GM21737 (cell line): ENCODE results near the gene TMEM51.
"Not testable (repeated sequence)": the region's sequence is repeated elsewhere in the genome, so short reads cannot be mapped to it uniquely, and the experiment has no call there.

ENCODE experiments used
- ATAC-seq: cut with Tn5 transposase; IDR thresholded peaks from one replicate; pipeline ENCODE4 v1.9.1; 2021; ENCODE audit warnings: mild to moderate bottlenecking, moderate library complexity; ENCODE audit not compliant: unreplicated experiment

TMEM51 gene

GRCh38 chr1:15175324-15176094 lies 22.0 kb downstream of the TMEM51 start:
- not testable (repeated sequence) for ATAC-seq

DNA sequence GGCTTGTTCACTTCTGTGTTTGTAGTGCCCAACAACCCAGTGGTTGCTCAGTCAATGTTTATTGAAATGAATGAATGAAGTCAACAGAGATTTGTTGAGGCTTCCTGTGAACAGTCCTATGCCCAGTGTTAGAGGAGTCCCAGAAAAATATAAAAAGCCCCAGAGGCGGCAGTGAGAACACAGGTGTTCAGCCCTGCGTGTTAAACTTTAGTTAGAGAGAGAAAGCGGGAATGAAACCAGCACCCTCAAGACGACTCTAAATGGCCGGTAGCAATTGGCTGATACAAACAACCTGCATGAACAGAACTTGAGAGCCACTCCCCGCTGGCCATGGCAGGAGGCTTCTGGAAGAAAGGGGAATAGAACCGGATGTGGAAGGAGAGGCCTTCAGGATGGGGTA lies 22.6 kb downstream of the TMEM51 start:
- no peak for ATAC-seq

- ATAC-seq = no peak
Measured at GRCh38 chr1:15176898-15177665, 23.5 kb downstream of the TMEM51 start.

GRCh38 chr1:15177710-15178166 lies 24.2 kb downstream of the TMEM51 start:
- ATAC-seq = no peak

DNA sequence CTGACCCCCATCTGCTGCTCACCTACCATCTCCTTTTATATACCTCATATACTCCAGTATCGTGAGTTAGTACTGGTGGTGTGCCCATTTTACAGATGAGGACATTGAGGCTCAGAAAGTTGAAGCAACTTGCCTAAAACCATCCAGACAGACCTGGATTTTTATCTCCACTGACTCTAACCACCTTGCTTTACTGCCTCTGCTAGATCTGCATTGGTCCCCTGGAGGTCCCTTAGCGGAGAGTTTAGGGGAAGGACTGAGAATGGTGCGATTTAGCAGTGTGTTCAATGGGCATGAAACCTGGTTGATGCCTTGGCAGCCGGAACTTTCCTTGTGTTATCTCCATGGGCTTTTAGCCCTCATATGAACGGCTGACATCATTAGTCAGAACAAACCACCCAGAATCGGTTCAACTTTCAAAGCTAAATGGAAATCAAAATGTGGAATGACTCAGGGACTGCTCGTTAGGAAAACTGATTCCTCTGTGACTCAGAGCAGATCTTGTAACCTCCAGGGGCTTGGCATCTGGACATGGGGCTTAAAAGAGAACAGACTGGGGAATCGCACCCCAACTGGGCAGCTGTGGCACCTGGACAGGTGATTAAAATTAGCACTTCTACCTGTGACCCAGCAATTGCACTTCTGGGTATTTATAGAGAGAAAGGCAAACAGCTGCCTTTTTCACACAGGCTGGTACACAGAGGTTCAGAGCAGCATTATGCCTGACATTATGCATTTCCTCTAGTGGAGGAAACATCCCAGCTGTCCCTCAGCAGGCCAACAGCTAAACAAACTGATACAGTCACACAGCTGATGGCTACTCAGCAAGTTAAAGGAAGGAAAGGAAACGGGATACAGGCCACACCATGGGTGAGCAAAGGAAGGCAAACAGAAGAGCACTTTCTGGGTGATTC lies 25.3 kb downstream of the TMEM51 start:
- no peak for ATAC-seq

GRCh38 chr1:15179485-15179883 lies 25.9 kb downstream of the TMEM51 start:
- ATAC-seq = no peak

- ATAC-seq = no peak
Measured at GRCh38 chr1:15180189-15180588, 26.6 kb downstream of the TMEM51 start.

GRCh38 chr1:15180945-15181523 lies 27.5 kb downstream of the TMEM51 start:
- no peak for ATAC-seq

GRCh38 chr1:15181564-15181963 lies 28.0 kb downstream of the TMEM51 start:
- no peak for ATAC-seq

GRCh38 chr1:15184436-15185241 lies 31.1 kb downstream of the TMEM51 start:
- ATAC-seq = no peak

- ATAC-seq = no peak
Measured at GRCh38 chr1:15185617-15186016, 32.1 kb downstream of the TMEM51 start.

GRCh38 chr1:15186073-15186845 lies 32.7 kb downstream of the TMEM51 start:
- ATAC-seq = no peak

GRCh38 chr1:15186846-15187151 lies 33.3 kb downstream of the TMEM51 start:
- ATAC-seq = no peak

DNA sequence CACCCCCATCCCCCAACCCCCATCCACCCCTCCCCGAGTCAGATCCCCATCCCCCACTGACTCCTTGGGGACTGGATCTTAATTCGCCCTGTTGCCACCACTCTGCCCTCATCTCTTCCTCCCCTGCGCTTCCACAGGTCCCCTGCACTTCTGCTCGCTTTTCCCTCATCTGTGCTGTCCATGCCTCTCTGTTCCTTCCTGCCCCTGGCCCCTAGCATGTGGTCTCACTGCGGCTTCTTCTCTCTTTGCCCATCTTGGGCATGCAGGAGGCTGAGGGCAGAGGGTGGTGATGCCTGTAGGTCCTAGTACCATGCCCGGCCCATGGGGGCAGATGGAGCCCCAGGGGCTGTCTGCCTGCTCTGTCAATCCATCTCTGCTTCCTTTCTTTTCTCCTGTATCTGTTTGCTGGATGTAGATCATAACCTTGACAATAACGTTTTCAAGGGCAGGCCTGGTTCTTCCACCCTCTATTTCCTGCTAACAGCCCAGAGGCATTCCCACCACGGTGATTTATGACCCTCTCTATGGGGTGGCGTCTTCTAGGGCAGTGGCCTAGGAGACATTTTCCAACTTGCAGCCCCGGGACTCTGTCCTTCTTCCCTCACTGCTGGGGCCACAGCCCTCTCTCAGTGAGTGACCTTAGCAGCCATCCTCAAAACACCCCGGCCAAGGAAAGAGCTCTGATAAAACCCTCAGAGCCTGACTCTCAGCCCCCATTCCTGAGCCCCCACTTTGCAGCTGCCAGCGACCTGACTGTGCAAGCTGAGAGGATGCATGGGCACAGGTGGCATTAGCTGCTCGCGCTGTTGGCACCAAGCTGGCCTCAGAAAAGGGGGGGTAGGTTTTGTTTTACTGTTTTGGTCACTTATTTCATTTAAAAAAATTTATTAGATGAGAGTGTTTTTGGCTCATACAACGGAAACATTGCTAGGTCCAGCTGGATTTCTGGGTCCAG lies 33.9 kb downstream of the TMEM51 start:
- ATAC-seq = no peak

- ATAC-seq = no peak
Measured at GRCh38 chr1:15188130-15188524, 34.6 kb downstream of the TMEM51 start.

GRCh38 chr1:15188678-15189077 lies 35.1 kb downstream of the TMEM51 start:
- no peak for ATAC-seq

GRCh38 chr1:15189692-15190370 lies 36.3 kb downstream of the TMEM51 start:
- no peak for ATAC-seq

DNA sequence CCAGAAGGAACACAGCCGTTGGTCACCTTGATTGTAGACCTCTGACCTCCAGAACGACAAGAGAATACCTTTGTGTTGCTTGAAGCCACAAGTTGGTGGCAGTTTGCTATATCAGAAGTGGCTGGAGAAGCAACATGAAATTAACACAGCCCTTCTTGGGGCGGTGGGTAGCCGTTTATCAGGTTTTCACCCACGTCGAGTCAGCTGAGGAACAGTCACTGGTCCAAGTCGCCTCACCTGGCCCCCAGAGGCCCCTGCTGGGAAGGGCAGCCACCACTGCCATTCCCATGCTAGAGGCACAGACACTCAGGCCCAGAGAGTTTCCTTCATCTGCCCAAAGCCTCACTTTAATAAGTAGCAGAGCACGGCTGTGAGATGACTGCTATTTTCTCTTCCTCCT lies 37.7 kb downstream of the TMEM51 start:
- no peak for ATAC-seq
